Measurements from ENCODE around the gene MCRIP1.

DNA sequence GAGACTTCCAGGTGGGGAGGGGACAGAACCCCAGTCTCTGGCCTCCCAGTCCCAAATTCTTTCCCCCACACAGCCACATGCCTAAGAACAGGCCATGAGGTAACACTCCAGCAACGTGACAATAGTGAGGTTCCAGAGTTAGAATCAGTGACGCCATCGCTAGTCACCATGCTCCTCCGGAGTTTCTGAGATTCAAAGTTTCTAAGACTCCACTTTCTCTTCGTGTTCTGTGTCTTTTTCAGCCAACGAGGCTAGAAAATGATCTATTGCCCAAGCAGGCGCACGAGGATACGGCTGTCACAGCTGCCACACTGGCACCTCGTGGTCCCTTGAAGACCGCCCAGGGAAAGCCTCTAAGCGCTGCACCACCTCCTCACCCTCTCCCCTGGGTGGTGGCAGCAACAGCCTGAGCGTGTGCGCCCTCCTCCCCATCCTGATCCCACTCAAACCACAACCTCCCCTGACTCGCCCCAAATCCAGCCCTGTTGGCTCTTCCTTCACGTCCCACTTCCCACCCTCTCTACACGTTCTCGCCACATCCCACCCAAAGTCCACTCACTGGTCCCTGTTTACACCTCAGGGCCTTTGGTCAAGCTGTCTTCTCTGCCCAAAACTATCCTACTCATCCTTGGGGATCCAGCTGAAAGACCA, 1.0 kb downstream of the MCRIP1 start:
- TF ChIP-seq, protein P1, sequence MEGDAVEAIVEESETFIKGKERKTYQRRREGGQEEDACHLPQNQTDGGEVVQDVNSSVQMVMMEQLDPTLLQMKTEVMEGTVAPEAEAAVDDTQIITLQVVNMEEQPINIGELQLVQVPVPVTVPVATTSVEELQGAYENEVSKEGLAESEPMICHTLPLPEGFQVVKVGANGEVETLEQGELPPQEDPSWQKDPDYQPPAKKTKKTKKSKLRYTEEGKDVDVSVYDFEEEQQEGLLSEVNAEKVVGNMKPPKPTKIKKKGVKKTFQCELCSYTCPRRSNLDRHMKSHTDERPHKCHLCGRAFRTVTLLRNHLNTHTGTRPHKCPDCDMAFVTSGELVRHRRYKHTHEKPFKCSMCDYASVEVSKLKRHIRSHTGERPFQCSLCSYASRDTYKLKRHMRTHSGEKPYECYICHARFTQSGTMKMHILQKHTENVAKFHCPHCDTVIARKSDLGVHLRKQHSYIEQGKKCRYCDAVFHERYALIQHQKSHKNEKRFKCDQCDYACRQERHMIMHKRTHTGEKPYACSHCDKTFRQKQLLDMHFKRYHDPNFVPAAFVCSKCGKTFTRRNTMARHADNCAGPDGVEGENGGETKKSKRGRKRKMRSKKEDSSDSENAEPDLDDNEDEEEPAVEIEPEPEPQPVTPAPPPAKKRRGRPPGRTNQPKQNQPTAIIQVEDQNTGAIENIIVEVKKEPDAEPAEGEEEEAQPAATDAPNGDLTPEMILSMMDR (IDR thresholded peaks at IDR 0.05; ENCODE audit: low read depth, low read length) = peak; percentile 13; the same call in 1 of the 2 replicates
- TF ChIP-seq EZH2phosphoT487 (IDR thresholded peaks at IDR 0.05; ENCODE audit: low read depth) = no peak

Data from OCI-LY3 (cell line).